GOT3 (cell line): ENCODE data around the gene SQOR.

Experiments
- DNase-seq: peaks from one replicate; lab custom pipeline; 2025; ENCODE audit warnings: mixed read lengths; lab: John Stamatoyannopoulos, UW

Gene SQOR

DNA sequence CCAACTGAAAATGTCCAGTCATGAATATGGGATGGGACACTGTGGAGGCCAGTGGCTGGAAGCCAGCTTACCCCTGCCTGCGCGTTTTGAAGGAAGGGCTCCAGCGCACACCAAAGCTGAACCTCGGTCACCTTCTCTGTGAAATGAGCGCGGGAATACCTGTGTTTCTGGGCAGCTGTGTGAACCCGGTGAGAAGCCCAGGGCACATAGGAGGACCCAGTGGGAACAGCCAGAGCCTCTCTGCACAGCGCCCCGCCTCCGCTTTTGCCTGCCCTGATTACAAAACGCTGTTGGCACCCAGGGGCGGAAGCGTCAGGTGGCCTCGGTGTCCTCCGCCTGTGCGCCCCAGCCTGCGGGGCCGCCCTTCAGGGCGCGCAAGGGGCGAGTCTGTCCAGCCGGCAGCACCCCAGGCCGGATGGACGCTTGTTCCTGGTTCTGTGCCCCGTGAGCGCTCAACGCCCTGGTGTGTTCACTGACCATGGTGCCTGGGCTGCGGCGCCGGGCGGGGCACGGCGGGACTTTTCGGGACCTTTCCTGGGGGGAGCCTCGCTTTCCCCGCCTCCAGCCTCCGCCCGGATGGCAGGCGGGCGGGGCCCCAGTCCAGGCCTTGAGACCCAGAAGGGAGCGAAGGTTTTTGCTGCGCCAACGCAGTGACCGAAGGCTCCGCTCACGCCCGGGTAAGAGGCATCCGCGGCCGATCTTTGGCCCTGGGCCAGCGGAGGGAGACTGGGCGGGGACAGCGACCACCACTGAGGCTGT, at the start of gene SQOR:
Gene SQOR, plus strand, starts transcription at position 598 of the 759 bp plus-strand sequence. CDS start 23,895 bp downstream, outside the sequence.
- DNase-seq = peak; percentile 48

DNA sequence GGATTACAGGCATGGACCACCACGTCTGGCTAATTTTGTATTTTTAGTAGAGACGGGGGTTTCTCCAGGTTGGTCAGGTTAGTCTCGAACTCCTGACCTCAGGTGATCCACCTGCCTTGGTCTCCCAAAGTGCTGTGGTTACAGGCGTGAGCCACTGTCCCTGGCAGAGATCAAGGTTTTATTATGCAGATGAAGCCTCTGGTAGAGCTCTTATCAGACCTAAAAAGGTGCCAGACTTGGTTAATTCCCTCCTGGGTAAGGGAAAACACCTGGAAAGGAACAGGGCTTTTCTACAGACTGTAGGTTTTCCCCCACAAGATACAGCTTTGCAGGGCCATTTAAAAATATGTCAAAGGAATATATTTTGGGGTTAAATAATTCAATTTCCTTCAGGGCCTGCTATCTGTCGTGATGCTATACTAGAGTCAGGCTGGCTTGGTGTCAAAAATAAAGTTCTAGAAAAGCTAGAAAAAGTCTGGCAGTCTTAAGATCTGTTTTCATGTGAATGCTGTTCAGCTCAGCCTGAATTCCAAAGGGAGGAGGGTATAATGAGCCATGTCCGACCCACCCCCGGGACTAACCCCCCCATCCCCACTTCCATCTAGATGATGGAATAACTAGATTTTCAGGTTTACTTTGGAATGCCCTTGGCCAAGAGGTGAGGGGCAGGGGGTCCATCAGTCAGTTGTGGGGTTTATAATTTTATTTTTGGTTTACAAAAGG, 49.6 kb upstream of the SQOR start:
- DNase-seq = no peak

GRCh38 chr15:45586125-45586524, 48.7 kb upstream of the SQOR start:
- DNase-seq = no peak

- DNase-seq = no peak
Observed at GRCh38 chr15:45586601-45587094, 48.2 kb upstream of the SQOR start.

- DNase-seq = peak; percentile 74
Observed at GRCh38 chr15:45587095-45587862, 47.5 kb upstream of the SQOR start, which contains the start of gene BLOC1S6. TSS of gene BLOC1S6 (plus strand) at chr15:45587379. CDS start at chr15:45587444, 65 bp downstream.

DNA sequence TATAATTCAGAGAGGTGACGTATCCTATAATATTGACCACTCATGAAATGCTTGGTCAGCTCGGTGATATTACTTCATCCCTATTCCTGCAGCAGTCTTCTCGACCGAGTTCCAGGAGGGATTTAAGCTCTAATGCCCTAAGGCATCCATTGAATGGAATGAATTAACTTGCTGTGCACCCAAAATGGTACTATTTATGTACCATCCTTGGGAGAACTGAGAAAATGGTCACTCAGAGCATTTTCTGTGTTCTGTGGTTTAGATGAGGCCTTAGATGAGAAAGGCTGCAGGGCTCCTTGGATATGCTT, 47.0 kb upstream of the SQOR start:
- no peak for DNase-seq

DNA sequence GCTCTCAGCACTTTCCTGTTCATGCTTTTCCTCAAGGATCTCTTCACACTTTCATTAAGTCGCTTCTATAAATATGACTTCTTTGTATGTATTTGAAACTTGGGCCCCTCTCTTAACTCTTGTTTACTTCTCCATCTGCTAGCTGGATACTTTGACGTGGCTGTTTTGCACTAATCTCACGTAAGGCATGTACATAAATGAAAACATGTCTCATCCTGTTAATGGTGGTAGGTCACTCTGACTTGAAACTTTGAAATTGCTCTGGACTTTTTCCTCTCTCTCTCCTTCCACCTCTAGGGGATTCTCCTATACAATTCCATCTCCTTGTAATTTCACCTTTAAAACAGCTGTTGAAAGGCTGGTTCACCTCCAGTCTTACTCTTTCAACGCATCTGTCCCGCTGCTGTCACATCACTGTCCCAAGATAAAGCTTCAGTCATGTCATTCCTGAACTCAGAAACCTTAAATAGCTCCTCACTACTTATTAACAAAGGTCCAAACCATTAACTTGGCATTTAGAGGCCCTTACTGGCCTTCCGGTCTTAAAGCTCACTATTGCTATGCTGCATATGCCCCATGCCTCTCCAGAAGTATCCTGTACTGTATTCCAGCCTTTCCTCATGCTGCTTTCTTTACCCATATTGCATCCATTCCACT, 46.5 kb upstream of the SQOR start:
- no peak for DNase-seq

DNA sequence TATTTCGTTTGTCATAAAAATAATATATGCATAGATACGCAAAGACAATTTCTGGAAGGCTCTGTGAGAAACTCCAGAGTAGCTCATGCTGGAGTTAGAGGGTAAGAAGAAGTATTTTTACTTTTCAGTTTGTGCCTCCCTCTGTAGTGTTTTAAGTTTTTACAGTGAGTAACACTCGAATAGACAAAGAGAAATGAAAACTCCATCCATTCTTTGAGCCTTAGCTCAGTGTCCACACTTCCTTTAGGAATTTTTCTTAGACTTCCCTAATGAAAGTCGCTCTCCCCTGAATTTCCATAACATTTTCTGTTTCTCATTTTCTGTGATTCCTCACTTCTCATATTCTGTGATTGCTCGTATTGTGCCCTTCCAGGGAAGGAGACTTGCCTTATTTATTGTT, 45.6 kb upstream of the SQOR start:
- no peak for DNase-seq

- DNase-seq = no peak
Observed at GRCh38 chr15:45594319-45594718, 40.5 kb upstream of the SQOR start.

DNA sequence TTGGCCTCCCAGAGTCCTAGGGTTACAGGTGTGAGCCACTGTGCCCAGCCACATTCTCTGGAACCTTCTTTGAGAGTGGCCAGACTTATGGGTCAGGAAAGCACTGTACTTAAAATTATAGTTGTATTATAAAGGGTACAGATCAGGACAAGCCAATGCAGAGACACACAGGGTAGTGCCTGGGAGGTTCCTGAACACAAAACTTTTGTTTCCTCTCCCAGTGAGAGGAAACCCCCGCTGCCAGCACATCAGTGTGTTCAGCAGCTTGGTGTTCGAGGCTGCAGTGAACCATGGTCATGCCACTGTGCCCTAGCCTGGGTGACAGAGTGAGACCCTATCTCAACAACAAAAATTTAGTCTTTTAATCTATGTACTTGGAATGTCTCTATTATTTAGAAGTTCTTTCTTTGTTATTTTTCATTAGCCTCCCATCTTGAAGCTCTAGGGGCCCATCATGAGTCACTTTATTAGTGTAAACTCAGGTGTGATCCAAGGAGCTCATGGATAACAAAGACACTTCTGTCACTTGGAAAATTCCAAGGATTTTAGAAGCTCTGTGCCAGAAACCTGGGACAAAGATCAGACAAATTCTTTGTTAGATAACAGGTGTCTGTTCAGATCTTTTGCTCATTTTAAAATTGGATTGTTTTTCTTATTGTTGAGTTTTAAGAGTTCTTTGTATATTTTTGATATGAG, 39.8 kb upstream of the SQOR start:
- DNase-seq = no peak

GRCh38 chr15:45603881-45604280, 30.9 kb upstream of the SQOR start:
- DNase-seq = no peak

DNA sequence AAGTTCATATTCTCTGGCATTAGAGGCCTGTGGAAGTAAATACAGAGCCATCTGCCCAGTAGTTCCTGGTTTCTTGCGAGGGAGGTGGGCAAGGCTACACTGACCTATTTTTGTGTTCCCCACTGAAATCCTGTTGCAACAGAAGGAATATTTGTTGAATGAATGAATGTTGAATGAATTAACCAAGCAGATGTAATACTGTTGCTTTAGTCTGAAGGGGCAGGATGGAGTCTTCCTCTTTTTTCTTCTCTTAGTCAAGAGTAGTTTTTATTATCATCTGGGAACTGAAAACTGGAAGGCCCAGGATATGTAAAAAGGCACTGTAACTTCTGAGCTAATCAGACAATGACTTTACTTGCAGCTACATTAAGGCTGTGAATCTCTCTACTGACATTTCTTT, 30.5 kb upstream of the SQOR start:
- DNase-seq = no peak

GRCh38 chr15:45606413-45606812, 28.4 kb upstream of the SQOR start:
- no peak for DNase-seq

DNA sequence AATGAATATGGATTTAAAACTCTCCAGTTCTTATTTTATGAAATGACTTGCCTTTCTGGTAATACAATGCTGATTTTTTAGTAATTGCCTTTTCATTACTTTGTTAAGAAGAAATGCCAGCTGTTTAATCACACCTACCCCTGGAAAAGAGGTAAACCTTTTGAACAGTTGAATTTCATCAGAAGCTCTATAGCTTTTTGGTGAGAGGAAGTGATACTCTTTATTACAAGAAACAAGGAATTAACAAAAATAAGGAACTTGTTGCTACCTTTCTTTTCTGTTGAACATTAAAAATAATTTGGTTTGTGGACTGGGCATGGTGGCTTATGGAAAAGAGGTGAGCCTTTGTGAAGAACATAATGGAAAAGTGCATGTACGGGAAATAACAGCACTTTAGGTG, 28.0 kb upstream of the SQOR start:
- DNase-seq = no peak

GRCh38 chr15:45611305-45611704, 23.5 kb upstream of the SQOR start:
- DNase-seq = no peak

DNA sequence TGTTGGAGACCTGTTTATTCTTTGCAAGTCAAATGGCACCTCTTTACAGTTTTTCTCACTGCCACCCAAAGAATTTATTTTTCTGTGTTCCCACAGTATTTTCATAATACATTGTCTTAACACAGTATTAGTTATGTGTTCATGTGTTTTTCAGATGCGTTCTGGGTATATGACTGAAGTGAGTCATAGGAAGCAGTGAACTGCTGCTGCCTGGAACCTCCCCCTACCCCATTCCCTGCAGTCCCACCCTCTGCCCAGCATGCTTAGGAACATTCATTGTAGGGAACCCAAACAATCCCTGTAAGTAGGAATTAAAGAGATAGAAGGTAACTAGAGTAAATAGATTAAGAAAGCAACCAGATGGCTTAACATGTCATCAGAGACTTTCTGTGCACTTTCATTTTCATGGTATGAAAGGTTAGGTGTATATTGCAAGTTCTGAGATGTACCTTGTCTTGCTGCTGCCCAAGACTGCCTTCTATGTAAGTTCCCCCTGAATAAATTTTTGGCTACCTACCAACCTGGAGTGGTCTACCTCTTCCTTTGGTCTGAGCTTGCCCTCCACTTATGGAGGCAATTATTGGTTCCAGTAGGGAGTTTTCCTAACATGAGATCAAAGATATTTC, 21.9 kb upstream of the SQOR start:
- DNase-seq = no peak

DNA sequence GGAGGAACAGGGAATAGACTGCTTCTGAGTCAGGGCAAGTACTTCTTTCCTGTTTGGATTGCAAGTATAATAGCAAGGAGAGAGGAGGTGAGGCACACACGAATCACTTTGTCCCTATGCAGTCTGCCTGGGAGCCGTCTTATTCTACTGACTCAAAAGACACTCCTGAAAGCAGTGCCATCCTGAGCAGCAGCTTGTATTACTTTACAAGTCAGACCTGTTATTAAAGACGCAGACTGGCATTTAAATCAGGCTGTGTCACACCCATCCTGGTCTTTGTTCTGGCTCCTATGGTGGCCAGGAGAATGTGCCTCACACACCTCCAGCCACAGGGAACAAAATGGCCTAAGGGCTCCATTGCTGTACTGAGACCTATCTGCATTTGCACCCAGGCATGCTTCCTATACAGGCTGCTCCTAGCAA, 17.9 kb upstream of the SQOR start:
- no peak for DNase-seq

DNA sequence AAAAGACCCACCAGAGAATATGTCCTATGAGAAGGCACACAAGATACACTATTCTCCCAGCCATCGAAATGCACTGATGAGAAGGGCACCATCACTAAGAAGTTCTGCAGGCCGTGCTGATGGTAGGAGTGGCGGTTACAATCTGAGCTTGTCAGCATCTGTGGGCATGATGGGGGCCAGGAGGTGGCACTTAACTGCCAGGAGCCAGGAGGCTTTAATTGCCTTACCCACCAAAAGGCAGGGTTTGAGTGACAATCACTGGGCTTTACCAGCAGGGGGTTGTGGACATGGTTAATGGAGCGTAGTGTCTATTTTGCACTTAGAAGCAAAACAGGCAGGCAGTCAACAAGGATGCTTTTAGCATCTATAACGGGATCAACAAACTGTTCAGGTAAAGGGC, 16.0 kb upstream of the SQOR start:
- no peak for DNase-seq

GRCh38 chr15:45628136-45628535, 6.7 kb upstream of the SQOR start:
- no peak for DNase-seq

GRCh38 chr15:45630917-45631691, 3.7 kb upstream of the SQOR start:
- no peak for DNase-seq
